ENCODE measurements around the gene VTI1B.

GRCh38 chr14:67638642-67639041 is 35.8 kb downstream of the VTI1B start:
- TF ChIP-seq, protein P1, sequence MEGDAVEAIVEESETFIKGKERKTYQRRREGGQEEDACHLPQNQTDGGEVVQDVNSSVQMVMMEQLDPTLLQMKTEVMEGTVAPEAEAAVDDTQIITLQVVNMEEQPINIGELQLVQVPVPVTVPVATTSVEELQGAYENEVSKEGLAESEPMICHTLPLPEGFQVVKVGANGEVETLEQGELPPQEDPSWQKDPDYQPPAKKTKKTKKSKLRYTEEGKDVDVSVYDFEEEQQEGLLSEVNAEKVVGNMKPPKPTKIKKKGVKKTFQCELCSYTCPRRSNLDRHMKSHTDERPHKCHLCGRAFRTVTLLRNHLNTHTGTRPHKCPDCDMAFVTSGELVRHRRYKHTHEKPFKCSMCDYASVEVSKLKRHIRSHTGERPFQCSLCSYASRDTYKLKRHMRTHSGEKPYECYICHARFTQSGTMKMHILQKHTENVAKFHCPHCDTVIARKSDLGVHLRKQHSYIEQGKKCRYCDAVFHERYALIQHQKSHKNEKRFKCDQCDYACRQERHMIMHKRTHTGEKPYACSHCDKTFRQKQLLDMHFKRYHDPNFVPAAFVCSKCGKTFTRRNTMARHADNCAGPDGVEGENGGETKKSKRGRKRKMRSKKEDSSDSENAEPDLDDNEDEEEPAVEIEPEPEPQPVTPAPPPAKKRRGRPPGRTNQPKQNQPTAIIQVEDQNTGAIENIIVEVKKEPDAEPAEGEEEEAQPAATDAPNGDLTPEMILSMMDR (IDR thresholded peaks at IDR 0.05; ENCODE audit: poor library complexity), result no peak
- TF ChIP-seq EZH2 (IDR thresholded peaks at IDR 0.05; ENCODE audit: borderline replicate concordance) (no peak), EZH2phosphoT487 (IDR thresholded peaks at IDR 0.05; ENCODE audit: low read depth, severe bottlenecking, unreplicated experiment) (no peak)
